Measurements from ENCODE around the gene ATP9A.
"Not testable (repeated sequence)": the region's sequence is repeated elsewhere in the genome, so short reads cannot be mapped to it uniquely, and the experiment has no call there.

Gene ATP9A

GRCh38 chr20:51767867-51768758 lies at the start of gene ATP9A:
Gene ATP9A, minus strand, starts transcription at chr20:51768390. Its CDS starts 21 bp downstream, at chr20:51768369.
- DNase-seq, result no peak

GRCh38 chr20:51816856-51817255 lies 48.7 kb upstream of the ATP9A start:
- DNase-seq, result not testable (repeated sequence)

GRCh38 chr20:51815383-51816076 lies 47.3 kb upstream of the ATP9A start:
- no peak for DNase-seq

GRCh38 chr20:51812861-51813260 lies 44.7 kb upstream of the ATP9A start:
- no peak for DNase-seq

GRCh38 chr20:51811514-51812128 lies 43.4 kb upstream of the ATP9A start:
- no peak for DNase-seq

- DNase-seq, result peak; percentile 4
Observed at GRCh38 chr20:51811042-51811355, 42.8 kb upstream of the ATP9A start.

GRCh38 chr20:51810155-51811041 lies 42.2 kb upstream of the ATP9A start:
- DNase-seq, result no peak

- DNase-seq, result no peak
Observed at GRCh38 chr20:51807720-51808250, 39.6 kb upstream of the ATP9A start.

GRCh38 chr20:51804754-51805153 lies 36.6 kb upstream of the ATP9A start:
- no peak for DNase-seq

- DNase-seq, result no peak
Observed at GRCh38 chr20:51803148-51803854, 35.1 kb upstream of the ATP9A start.

GRCh38 chr20:51802170-51802751 lies 34.1 kb upstream of the ATP9A start, which contains the start of gene SALL4:
Gene SALL4, minus strand, starts transcription at chr20:51802521. Its CDS starts 113 bp downstream, at chr20:51802408.
- DNase-seq, result no peak

- no peak for DNase-seq
Observed at GRCh38 chr20:51801823-51802123, 33.6 kb upstream of the ATP9A start.

- DNase-seq, result no peak
Observed at GRCh38 chr20:51801122-51801822, 33.1 kb upstream of the ATP9A start.

GRCh38 chr20:51800872-51801121 lies 32.6 kb upstream of the ATP9A start:
- DNase-seq, result no peak

- peak; percentile 13 for DNase-seq
Observed at GRCh38 chr20:51800060-51800871, 32.1 kb upstream of the ATP9A start.

GRCh38 chr20:51799401-51799860 lies 31.2 kb upstream of the ATP9A start:
- no peak for DNase-seq

GRCh38 chr20:51797357-51798025 lies 29.3 kb upstream of the ATP9A start:
- no peak for DNase-seq

GRCh38 chr20:51796340-51796739 lies 28.1 kb upstream of the ATP9A start:
- peak; percentile 26 for DNase-seq

GRCh38 chr20:51792960-51793359 lies 24.8 kb upstream of the ATP9A start:
- no peak for DNase-seq

- DNase-seq, result no peak
Observed at GRCh38 chr20:51791626-51792025, 23.4 kb upstream of the ATP9A start.

All from OCI-M1 (cell line).